GM18499 (cell line): ENCODE results near the gene MACROD2.

Source experiments
- ATAC-seq: cut with Tn5 transposase; IDR thresholded peaks from one replicate; pipeline ENCODE4 v1.9.1; 2021; ENCODE audit warnings: moderate number of reproducible peaks; ENCODE audit not compliant: insufficient read depth, unreplicated experiment

The MACROD2 gene

GRCh38 chr20:15900443-15900842 lies 1905.1 kb downstream of the MACROD2 start:
- no peak for ATAC-seq

- no peak for ATAC-seq
Measured at GRCh38 chr20:15902493-15902892, 1907.2 kb downstream of the MACROD2 start.

- ATAC-seq: no peak
Measured at GRCh38 chr20:15905661-15906060, 1910.3 kb downstream of the MACROD2 start.

GRCh38 chr20:15909995-15910394 lies 1914.7 kb downstream of the MACROD2 start:
- ATAC-seq: no peak

GRCh38 chr20:15911581-15911980 lies 1916.3 kb downstream of the MACROD2 start:
- no peak for ATAC-seq

- no peak for ATAC-seq
Measured at GRCh38 chr20:15913391-15914025, 1918.2 kb downstream of the MACROD2 start.

- no peak for ATAC-seq
Measured at GRCh38 chr20:15916623-15917022, 1921.3 kb downstream of the MACROD2 start.

GRCh38 chr20:15917283-15917682 lies 1922.0 kb downstream of the MACROD2 start:
- ATAC-seq: no peak

- ATAC-seq: no peak
Measured at GRCh38 chr20:15918631-15919030, 1923.3 kb downstream of the MACROD2 start.

GRCh38 chr20:15919118-15919517 lies 1923.8 kb downstream of the MACROD2 start:
- ATAC-seq: no peak

GRCh38 chr20:15921930-15922329 lies 1926.6 kb downstream of the MACROD2 start:
- no peak for ATAC-seq

GRCh38 chr20:15922556-15922955 lies 1927.2 kb downstream of the MACROD2 start:
- no peak for ATAC-seq

GRCh38 chr20:15923030-15923776 lies 1927.9 kb downstream of the MACROD2 start:
- ATAC-seq: no peak

- no peak for ATAC-seq
Measured at GRCh38 chr20:15924556-15924955, 1929.2 kb downstream of the MACROD2 start.

GRCh38 chr20:15925376-15925775 lies 1930.1 kb downstream of the MACROD2 start:
- no peak for ATAC-seq

GRCh38 chr20:15927893-15928650 lies 1932.8 kb downstream of the MACROD2 start:
- no peak for ATAC-seq

- ATAC-seq: no peak
Measured at GRCh38 chr20:15928946-15929345, 1933.6 kb downstream of the MACROD2 start.

- no peak for ATAC-seq
Measured at GRCh38 chr20:15930311-15931305, 1935.3 kb downstream of the MACROD2 start.

- ATAC-seq: no peak
Measured at GRCh38 chr20:15931897-15932296, 1936.6 kb downstream of the MACROD2 start.

- no peak for ATAC-seq
Measured at GRCh38 chr20:15937179-15937578, 1941.9 kb downstream of the MACROD2 start.
